GM21723 (cell line): ENCODE data around the gene HS3ST5.
"Not testable (repeated sequence)": the region's sequence is repeated elsewhere in the genome, so short reads cannot be mapped to it uniquely, and the experiment has no call there.

ENCODE experiments used
- ATAC-seq: cut with Tn5 transposase; IDR thresholded peaks from one replicate; pipeline ENCODE4 v1.9.1; 2021; ENCODE audit warnings: mild to moderate bottlenecking, moderate library complexity; ENCODE audit not compliant: unreplicated experiment

The HS3ST5 gene

GRCh38 chr6:114339706-114340105 lies 3.1 kb downstream of the HS3ST5 start:
- ATAC-seq = no peak

GRCh38 chr6:114334237-114334636 lies 8.6 kb downstream of the HS3ST5 start:
- no peak for ATAC-seq

- no peak for ATAC-seq
Measured at GRCh38 chr6:114327074-114327473, 15.7 kb downstream of the HS3ST5 start.

- ATAC-seq = no peak
Measured at GRCh38 chr6:114323784-114324183, 19.0 kb downstream of the HS3ST5 start.

GRCh38 chr6:114319749-114320148 lies 23.1 kb downstream of the HS3ST5 start:
- no peak for ATAC-seq

GRCh38 chr6:114315831-114316595 lies 26.8 kb downstream of the HS3ST5 start:
- ATAC-seq = no peak

GRCh38 chr6:114313816-114314215 lies 29.0 kb downstream of the HS3ST5 start:
- not testable (repeated sequence) for ATAC-seq

GRCh38 chr6:114312931-114313330 lies 29.9 kb downstream of the HS3ST5 start:
- ATAC-seq = peak; percentile 59

- ATAC-seq = no peak
Measured at GRCh38 chr6:114310053-114310452, 32.8 kb downstream of the HS3ST5 start.

- ATAC-seq = no peak
Measured at GRCh38 chr6:114304304-114304887, 38.4 kb downstream of the HS3ST5 start.

- no peak for ATAC-seq
Measured at GRCh38 chr6:114301596-114302219, 41.1 kb downstream of the HS3ST5 start.

GRCh38 chr6:114297135-114297534 lies 45.7 kb downstream of the HS3ST5 start:
- ATAC-seq = no peak

- ATAC-seq = no peak
Measured at GRCh38 chr6:114292431-114292830, 50.4 kb downstream of the HS3ST5 start.

GRCh38 chr6:114291428-114291827 lies 51.4 kb downstream of the HS3ST5 start:
- no peak for ATAC-seq

- ATAC-seq = no peak
Measured at GRCh38 chr6:114290864-114291263, 52.0 kb downstream of the HS3ST5 start.

GRCh38 chr6:114288701-114289495 lies 53.9 kb downstream of the HS3ST5 start:
- no peak for ATAC-seq

GRCh38 chr6:114287461-114287860 lies 55.4 kb downstream of the HS3ST5 start:
- no peak for ATAC-seq

- no peak for ATAC-seq
Measured at GRCh38 chr6:114286211-114286610, 56.6 kb downstream of the HS3ST5 start.

GRCh38 chr6:114284281-114284680 lies 58.5 kb downstream of the HS3ST5 start:
- ATAC-seq = no peak

- ATAC-seq = no peak
Measured at GRCh38 chr6:114282292-114282691, 60.5 kb downstream of the HS3ST5 start.

- no peak for ATAC-seq
Measured at GRCh38 chr6:114281496-114281895, 61.3 kb downstream of the HS3ST5 start.
